HG02870 (cell line): ENCODE data around the gene SLIT3.
"Not testable (repeated sequence)": the region's sequence is repeated elsewhere in the genome, so short reads cannot be mapped to it uniquely, and the experiment has no call there.

Source experiments
- ATAC-seq: cut with Tn5 transposase; IDR thresholded peaks from one replicate; pipeline ENCODE4 v1.9.1; 2021; ENCODE audit warnings: mild to moderate bottlenecking, moderate library complexity; ENCODE audit not compliant: unreplicated experiment

SLIT3 gene

DNA sequence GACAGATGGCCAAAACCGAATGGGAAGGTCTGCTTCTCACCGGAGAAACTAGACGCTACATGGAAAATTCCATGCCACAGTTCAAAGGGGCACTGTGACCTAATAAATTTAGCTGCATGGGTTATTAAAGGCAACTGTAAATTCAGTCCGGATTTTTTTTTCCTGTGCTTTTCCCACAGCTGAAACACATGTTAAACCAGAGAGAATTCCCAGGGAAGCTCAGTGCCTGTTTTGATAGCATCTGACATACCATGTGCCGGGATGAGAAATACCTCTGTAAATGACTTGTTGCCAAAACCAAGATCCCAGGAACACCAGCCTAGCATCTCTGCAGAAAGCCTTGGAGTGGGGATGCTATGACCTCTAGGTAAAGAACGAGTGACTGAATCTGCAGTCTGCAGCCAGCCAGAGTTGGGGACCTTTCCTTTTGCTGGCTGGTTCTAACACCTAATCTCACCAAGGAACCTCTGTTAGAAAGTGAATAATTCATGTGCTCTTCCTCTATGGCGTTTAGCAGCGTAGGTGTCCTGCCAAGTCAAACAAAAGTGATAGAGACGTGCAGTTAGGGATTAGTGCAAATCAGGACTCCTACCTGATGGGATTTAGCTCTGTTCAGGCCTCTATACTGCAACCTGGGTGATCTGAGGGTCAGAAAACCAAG lies 77.9 kb downstream of the SLIT3 start:
- ATAC-seq: no peak

DNA sequence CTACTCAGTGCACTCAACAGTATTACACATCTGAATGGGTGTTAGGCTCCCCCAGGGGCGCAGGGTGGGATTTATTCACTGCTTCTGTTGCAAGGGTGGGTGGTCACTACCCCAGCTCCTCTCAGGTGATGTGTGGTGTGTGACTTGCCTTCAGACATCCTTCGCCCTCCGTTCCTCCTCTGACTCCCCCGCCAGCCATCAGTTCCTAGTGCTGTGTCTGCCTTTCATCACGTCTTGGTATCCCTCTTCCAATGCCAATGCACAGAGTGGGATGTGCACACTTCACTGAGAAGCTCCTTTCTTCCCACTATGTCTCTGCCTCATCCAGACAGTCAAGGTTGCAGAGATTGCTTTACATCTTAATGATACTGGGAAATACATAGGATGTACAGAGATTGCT lies 79.4 kb downstream of the SLIT3 start:
- no peak for ATAC-seq

DNA sequence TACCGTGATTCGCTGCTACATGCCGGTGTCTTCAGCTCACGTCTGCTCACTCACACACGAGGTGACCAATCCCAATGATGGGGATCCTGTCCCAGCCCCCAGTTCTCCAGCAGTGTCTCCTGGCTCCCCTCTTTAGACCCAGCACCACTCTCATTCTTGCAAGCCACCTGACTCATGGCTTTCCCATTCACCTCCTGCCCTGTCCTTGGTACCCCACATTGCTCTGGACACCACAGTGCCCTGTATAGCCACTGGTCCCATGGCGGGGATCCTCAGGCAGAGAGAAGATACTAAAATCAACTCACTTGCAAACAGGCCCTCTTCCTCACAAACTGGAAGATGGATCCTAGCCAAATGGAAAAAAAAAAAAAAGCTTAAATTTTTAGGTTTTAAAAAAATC lies 81.0 kb downstream of the SLIT3 start:
- ATAC-seq: no peak

DNA sequence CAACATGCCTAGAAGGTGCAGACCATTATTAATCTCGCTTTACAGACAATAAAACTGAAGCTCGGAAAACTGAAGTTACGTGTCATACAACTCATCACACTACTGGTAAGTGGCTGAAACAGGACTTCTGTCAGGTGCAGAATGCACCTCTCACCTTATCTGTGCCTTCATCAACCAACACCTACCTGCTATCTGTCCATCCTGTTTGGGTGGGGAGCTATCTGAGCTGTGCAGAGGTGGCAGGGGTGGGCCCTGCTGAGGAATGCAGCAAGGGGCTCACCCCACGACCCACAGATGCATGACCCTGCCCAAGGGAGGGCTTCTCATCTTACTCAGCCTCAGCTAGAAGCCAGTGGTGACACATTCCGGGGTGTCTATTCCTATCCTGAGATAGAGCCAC lies 81.6 kb downstream of the SLIT3 start:
- ATAC-seq: no peak

DNA sequence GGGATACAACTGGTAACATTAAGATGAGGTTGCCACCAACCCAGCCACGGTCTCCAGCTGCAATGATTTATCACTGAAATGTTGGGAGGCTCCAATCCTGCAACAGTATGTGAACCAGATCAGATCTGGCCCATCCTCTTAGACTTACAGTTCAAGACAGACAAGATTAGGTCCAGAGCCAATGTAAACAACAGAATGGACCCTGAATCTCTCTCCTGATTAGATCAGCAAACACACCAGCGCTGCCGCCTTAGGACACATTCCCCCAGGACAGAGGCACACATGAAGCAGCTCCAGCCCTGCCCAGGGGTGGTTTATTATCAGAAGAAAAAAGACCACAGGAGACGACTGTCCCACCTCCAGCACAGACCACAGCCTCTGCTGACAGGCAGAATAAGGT lies 82.1 kb downstream of the SLIT3 start:
- no peak for ATAC-seq

DNA sequence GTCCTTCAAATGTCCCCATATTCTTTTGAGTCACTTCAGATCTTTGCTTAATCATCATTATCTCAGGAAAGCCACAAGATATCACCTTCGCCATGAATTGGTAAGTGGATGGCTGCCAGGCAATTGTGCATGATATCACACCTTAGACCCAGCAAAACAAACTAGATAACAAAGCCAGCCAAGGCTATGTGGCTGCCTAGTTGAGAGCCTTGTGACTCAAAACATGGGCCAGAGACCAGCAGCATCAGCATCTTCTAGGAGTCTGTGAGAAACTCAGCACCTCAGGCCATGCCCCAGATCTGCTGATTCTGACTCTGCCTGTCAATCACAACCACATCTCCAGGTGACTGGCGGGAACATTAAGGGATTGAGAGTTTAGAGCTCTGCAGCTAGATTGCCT lies 82.8 kb downstream of the SLIT3 start:
- no peak for ATAC-seq

DNA sequence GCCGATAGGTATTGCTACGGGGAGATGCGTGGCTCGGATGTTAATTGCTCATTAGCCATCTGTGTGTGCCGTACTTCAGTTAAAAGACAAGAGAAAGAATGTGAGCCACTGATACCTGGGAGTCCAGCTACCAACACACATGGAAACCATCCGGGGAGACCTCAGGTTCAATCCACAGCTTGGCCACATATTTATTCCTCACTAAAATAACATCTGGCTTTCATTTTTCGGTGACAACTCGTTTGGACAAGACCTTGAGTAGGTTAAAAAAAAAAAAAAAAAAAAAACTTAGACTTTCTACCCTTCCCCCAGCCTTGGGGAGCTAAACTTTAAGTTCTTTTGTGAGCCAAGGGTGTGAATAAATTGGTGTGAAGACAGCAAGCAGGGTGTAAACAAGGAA lies 84.1 kb downstream of the SLIT3 start:
- ATAC-seq: no peak

DNA sequence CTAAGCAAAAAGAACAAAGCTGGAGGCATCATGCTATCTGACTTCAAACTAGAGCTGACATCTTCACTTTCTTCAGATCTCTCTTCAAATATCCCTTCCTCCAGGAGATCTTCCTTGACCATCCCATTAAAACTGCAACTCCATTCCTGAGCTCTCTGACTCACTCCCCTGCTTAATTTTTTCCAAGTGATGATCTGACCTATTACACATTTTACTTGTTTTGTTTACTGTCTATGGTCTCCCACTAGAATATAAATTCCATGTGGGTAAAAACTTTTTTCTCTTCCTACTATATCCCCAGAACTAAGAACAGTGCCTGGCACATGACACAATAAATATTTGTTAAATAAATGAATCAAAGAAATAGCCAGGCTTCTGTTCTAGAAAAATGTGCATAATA lies 87.5 kb downstream of the SLIT3 start:
- ATAC-seq: no peak

DNA sequence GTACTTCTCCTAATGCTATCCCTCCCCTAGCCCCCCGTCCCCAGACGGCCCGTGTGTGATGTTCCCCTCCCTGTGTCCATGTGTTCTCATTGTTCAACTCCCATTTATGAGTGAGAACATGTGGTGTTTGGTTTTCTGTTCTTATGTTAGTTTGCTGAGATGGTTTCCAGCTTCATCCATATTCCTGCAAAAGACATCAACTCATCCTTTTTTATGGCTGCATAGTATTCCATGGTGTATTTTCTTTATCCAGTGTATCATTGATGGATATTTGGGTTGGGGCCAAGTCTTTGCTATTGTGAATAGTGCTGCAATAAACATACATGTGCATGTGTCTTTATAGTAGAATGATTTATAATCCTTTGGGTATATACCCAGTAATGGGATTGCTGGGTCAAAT lies 89.2 kb downstream of the SLIT3 start:
- ATAC-seq: not testable (repeated sequence)

DNA sequence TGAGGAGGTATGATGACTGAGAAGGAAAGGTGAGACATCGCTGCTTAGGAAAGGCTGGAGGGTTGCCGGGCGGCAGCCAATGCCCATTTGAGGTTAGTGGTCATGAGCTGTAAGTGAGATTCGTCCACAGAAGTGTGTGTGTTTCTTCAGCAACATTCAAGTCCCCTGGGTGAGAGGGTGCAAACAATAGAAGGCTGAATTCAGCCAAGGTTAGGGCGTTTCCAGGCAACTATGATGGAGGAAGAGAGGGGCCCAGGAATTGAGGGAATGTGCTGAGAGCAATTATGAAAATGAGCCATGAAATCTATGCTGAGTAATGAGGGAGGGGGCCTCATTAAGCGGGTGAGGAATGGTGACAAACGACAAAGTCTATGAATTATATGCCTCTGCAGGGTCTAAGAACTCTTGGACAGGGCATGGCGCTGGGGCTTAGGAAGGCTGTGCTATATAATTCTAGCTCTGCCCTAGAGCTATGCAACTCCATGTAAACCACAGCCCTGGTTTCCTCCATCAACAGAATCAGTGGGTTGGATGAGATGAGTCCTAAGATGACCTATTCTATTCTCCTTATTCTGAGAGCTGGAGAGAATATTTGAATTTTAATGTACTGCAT lies 96.0 kb downstream of the SLIT3 start:
- no peak for ATAC-seq

DNA sequence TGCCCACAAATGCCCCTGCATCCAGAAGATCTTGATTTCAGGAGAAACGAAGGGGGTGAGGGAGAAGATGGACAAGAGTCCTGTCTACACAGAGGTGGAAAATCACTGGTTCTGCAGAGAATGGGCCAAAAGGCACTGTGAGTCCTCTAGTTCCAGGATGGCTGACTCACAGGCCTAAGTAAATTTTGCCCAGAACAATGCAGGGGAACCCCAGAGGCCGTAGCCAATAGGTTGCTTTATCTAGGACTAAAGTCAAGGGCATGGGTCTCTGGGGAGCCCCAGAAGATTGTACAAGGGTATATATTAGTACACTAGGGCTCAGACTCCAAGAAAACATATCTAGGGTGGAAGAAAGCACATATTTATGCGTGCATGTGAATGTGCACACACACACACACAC lies 98.0 kb downstream of the SLIT3 start:
- ATAC-seq: no peak

DNA sequence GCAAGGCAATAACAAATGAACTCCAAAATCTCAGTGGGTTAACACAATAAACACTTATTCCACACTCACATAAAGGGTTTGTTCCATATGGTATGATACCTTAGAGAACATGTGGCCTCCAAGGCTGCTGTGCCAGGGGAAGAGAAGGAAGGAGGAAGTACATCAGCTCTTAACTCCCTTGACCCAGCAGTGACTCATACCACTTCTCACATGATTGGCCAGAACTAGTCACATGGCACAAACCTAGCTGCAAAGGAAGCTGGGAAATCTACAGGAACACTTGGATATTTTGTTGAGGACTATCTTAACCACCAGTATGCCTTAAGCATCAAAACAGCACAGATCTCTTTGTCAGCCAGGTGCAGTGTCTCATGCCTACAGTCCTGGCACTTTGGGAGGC lies 99.3 kb downstream of the SLIT3 start:
- ATAC-seq: no peak

DNA sequence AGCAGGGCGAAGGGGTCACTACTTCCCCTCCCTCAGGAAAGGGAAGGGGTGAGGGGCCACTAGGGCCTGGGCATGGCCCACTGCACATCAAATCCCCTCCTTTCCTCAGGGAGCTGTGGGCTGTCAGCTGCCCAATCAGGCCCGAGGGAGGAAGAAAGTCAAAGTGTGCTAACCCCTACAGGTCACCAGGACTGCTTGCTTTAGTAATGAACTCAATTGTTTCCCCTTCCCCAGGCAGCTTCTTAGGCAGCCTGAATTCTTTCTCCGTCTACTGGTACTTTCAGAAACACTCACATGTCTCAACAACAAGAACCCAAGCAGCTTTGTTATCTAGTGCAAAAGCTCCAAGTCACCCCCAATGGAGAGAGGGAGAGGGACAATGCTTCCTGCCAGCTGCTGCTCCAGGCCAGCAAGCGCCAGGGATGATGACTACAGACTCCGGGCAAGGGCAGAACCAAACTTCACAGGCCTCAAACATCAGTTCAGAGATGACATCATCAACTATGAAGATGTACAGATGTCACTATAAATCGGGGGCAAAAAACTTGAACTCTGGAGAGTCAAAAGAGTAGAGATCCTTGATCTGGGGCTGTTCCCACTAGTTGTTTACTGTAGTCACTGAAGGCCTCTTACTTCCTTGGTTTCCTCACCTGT lies 100.7 kb downstream of the SLIT3 start:
- no peak for ATAC-seq

DNA sequence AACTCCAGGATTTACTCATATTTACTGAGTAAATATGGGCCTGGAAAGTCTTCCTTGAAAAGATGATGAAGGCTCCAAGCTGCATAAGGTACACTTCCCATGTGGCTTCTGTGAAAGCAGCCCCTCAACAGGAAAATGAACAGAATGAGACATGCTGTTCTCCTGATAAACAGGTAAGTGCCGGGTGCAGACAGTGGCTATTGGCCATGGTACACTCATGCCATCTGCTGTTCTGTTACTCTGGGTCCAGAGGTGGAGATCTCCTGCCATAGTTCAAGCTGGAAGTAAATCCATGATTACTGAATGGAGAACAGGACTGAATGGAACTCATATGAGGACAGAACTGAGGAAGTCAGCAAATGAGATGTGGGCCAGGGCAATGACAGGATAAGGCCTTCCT lies 103.6 kb downstream of the SLIT3 start:
- no peak for ATAC-seq

DNA sequence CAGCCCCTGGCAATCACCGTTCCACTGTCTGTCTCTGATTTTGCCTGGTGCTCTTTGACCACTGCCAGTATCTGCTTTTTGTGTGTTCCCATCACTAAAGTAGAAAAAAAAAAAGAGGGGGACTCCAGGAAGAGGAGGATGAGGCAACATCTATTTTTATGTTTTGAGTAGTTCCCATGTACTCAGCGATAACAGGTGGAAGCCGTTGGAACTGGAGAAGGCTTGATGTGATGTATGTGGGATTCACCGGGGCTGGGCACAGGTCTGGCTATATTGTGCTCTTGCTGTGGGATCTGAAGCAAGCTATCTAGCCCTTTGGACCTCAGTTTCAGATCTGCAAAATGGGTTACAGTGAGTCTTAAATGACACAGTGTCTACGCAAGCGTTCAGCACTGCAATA lies 104.9 kb downstream of the SLIT3 start:
- no peak for ATAC-seq

DNA sequence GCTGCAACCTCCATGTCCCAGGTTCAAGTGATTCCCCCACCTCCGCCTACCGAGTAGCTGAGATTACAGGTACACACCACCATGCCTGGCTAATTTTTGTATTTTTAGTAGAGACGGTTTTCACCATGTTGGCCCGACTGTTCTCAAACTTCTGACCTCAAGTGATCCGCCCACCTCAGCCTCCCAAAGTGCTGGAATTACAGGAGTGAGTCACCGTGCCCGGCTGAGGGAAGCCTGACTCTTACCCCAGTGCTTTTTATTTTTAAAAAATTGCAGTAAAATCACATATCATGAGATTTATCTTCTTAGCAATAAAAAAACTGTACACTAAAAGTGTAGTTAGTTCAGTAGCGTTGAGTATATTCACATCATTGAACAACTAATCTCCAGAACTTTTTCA lies 105.3 kb downstream of the SLIT3 start:
- ATAC-seq: no peak

DNA sequence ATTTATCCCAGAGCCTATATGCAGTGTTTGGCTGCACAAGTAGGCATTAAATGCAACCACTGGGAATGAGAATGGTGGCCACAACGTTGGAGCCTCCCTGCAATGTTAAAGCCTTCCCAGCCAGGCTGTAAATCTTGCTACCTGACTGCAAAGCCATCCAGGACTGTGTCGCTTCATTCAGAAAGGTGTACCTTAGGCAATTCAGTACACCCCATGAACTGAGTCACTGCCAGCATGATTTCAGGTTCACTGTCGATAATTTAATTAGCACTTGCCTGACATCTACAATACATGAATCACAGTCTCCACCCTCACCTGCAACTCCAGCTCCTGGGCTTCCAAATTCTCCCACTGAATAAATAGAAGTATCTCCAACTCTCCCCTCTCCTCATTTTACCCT lies 108.4 kb downstream of the SLIT3 start:
- ATAC-seq: no peak

DNA sequence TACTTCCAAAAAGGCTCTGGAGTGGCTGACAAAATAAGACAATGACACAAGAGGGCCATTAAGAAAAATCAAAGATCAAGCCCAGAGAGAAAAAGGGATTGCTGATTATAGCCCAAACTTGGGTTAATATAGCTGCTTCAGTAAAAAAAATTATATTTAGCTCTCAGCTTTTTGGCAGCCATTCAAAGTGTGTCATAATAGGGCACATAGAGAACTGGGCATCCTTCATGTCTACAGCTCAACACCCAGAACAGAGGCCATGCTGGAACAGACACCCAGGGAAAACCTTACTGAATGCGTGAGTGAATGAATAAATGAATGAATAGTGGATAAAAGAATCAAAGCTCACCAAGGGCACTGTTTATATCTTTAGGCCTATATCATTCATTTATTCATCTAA lies 110.1 kb downstream of the SLIT3 start:
- ATAC-seq: no peak

DNA sequence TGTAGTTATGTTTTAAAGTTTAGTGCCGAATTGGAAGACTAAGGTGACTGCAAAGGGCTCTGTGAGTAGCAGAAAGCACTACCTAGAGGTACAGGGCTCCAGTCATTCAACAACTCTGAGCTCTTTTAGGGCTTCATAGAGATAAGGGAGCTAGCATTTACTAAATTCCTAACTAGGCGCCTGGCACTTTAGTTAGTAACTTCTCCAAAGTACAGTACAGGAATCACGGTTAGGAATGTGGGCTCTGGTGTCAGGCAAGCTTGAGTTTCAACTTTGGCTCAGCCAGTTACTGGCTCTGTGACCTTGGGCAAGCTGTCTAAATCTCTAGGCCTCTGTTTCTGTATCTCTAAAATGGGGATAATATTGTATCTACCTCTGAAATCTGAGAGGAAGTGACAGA lies 115.3 kb downstream of the SLIT3 start:
- ATAC-seq: no peak

DNA sequence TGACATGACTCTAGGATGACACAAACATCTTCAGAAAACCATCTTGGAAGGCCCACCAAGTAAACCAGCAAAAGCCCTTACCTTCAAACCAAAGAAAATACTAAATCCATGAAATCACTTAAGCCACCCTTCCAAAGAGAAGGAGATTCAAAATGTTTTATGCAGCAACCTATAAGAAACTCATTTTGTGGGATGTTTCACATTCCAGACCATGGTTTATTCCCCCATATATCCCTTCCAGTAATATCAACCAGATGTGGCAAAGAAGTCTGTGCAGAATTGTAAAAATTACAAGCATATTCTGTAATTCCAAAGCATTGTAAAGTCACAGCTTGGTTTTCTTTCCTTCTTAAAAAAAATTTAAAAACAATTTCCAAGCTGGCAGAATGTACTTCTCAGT lies 117.4 kb downstream of the SLIT3 start:
- no peak for ATAC-seq

DNA sequence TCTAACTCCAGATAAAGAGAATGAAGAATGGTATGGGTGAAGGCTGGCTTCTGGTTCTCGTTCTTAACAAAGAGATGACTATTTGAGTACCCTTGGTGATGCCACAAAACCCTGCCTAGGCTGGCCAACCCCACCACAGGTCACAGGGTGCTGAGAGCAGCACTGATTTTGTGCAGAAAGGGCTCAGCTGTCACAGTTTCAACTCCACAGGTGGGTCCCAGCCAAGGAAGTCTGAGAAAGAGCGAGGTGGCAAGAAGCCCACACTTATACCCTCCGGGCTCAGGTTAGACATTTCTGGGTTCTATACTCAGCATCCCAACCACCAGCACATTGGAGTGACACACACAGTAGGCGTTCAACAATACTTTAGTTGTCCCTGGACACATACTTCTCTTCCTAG lies 118.1 kb downstream of the SLIT3 start:
- no peak for ATAC-seq

DNA sequence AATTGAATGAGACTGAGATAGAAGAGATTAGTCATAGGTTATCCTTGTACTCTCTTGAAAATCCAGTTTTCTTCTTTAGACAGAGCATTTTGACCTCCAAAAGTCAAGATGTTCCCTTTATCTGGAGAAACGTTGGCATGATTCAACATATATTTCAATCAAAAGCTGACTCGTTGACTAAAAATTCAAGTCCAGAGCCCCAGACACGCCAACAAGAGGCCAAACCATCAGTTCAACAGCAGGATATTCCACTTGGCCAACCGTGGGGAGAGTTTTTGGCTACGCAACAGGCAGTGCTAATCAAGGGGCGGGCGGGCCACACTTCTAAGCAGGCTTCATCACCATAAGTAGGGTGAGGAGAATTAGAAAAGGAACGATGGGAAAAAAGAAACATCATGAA lies 119.1 kb downstream of the SLIT3 start:
- no peak for ATAC-seq

DNA sequence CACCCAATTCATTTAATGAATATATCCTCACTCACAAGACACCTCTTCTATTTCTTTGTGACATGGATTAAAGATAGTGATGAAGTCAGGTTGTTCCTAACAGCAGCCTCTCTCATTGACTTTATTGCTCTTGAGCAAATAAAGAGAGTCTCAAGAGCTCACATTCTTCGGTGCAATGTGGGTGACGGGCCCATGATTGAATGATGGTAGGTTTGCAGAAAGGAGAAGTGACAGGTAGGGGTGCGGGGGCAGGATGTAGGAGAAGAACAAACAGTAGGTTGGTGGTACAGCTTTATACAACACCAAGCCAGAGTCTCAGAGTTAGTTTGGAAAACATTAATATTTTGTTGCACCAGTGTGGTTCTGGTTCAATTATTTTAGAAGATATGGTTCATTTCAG lies 122.2 kb downstream of the SLIT3 start:
- no peak for ATAC-seq
